Uterus (tissue), 4 donors: ENCODE data around the gene CCDC88B. TPM values are rescaled to one million over a fixed set of nuclear protein-coding genes. Genes with fewer than 3 reads are reported as not detected.

Experiments used
- DNase-seq, 2 donors: peaks; one replicate each; pipeline ENCODE4 v3.0.0-alpha.2; 2019 to 2020
- H3K27ac ChIP-seq, 2 donors: fragments of 200-600 bp; sonication (generic); 1 replicate in 1 of 2; 2 replicates in 1 of 2; pipeline ENCODE4 v1.5.1; 2016 to 2018
- H3K27me3 ChIP-seq, 2 donors: fragments of 200-600 bp; sonication (generic); one replicate each; pipeline ENCODE4 v1.5.1; 2018 to 2019; ENCODE audit warnings: control low read depth in 1 of 2
- H3K36me3 ChIP-seq, 2 donors: fragments of 200-600 bp; sonication (generic); one replicate each; pipeline ENCODE4 v1.5.1; 2019; ENCODE audit warnings: control low read depth in 1 of 2
- H3K4me1 ChIP-seq, 2 donors: fragments of 200-600 bp; sonication (generic); one replicate each; pipeline ENCODE4 v1.5.1; 2018 to 2019; ENCODE audit warnings: control low read depth in 1 of 2
- H3K4me3 ChIP-seq, 2 donors: fragments of 200-600 bp; sonication (generic); 1 replicate in 1 of 2; 2 replicates in 1 of 2; pipeline ENCODE4 v1.5.1; 2018 to 2019; ENCODE audit warnings: mild to moderate bottlenecking in 1 of 2
- H3K9me3 ChIP-seq, 2 donors: fragments of 200-600 bp; sonication (generic); one replicate each; pipeline ENCODE4 v1.5.1; 2019; ENCODE audit warnings: control low read depth in 1 of 2
- POLR2A ChIP-seq, 2 donors: fragments of 450-650 bp; IDR thresholded peaks; one replicate each; pipeline ENCODE4 v1.6.1; 2016; ENCODE audit warnings: antibody characterized with exemption in 2 of 2, mild to moderate bottlenecking in 1 of 2, moderate library complexity in 1 of 2
- intact Hi-C: fragments of 100-400 bp; cut with DNase I; formaldehyde crosslinking; loops from one replicate; pipeline ENCODE4 v1.15.1; 2023; ENCODE audit warnings: low total_unique reads
- total RNA-seq, 4 donors: library from RNA; depleted of rRNA in 3 of 4; stranded (reverse); fragments of >200 nt in 3 of 4; gene quantifications; one replicate each; pipeline versions ENCODE4 v1.1.0 to v1.2.4, GENCODE V29; 2014 to 2023
- TF ChIP-seq, protein P1 (sequence below), 4 experiments: fragments of 200-600 bp in 2 of 4; fragments of 450-650 bp in 2 of 4; sonication (generic) in 2 of 4; IDR thresholded peaks; one replicate each; pipeline ENCODE4 v1.5.1; 2016 to 2019; ENCODE audit warnings: antibody characterized with exemption in 4 of 4, mild to moderate bottlenecking in 2 of 4, moderate library complexity in 1 of 4
- donor health status: DM: yes; HTN: yes; CAD: no.

Gene CCDC88B
- total RNA-seq, 4 donors from 2014 or later: 0.29 to 5.7 (median 2.9) TPM

DNA sequence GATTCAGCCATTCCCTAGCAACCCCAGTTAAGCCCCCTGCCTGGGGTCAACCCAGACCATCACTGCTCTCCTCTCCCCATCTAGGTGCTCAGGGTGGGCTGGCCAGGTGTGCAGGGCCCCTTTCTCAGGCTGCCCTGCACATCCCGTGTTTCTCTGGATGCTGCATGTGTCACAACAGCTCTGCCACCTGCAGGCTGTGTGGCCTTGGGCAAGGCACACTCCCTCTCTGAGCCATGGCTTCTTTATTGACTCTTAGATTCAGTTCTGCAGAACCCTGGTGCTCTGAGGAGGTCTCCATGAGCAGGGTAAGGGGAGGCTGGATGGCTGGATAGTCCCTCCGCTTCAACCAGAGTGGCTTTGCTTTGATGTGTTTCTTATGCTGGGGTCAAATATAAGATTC, 43.6 kb downstream of the CCDC88B start:
- no peaks in the 10 kb centered on the region for H3K36me3 ChIP-seq
- intact Hi-C loops: no loop called here
- H3K9me3 ChIP-seq: no peaks in the 10 kb centered on the region
- TF ChIP-seq, protein P1, sequence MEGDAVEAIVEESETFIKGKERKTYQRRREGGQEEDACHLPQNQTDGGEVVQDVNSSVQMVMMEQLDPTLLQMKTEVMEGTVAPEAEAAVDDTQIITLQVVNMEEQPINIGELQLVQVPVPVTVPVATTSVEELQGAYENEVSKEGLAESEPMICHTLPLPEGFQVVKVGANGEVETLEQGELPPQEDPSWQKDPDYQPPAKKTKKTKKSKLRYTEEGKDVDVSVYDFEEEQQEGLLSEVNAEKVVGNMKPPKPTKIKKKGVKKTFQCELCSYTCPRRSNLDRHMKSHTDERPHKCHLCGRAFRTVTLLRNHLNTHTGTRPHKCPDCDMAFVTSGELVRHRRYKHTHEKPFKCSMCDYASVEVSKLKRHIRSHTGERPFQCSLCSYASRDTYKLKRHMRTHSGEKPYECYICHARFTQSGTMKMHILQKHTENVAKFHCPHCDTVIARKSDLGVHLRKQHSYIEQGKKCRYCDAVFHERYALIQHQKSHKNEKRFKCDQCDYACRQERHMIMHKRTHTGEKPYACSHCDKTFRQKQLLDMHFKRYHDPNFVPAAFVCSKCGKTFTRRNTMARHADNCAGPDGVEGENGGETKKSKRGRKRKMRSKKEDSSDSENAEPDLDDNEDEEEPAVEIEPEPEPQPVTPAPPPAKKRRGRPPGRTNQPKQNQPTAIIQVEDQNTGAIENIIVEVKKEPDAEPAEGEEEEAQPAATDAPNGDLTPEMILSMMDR (IDR thresholded peaks at IDR 0.05): no peak
- no peak for TF ChIP-seq POLR2A (IDR thresholded peaks at IDR 0.05)
- H3K4me3 ChIP-seq: no peak overlapping the region
- H3K27me3 ChIP-seq: no peaks in the 10 kb centered on the region
- H3K4me1 ChIP-seq: no peaks in the 10 kb centered on the region
- no peak for DNase-seq
- H3K27ac ChIP-seq: no peak overlapping the region

DNA sequence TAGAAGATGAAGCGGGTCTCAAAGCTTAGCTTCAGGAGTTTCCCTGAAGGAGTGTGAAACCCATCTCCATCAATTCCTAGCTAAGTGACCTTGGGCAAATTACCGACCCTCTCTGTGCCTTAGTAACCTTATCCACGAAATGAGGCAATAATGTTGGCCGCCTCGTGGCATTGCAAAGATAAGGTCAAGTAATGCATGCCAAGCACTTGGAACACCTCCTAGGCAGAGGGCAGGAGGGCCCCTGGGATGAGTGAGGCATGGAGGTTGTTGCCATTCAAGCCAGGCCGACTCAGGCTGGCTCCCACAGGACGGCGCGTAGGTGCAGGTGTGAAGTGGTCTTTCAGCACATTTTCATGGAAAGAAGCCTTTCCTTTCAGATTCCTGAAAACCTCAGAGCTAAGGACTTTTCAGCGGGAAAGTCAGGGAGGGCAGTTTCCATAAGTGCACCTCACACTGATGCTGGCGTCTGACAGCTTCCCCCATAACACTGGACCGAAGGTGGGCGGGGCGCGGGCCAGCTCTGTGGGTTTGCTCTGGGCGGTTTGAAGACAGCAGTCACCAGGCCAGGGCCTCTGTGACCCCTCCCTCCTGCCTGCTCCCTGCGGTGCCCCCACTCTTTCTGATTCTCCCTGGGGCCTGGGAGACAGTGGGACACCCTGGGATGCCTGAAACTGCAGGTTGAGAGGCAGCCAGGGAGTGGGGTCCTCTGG, 44.2 kb downstream of the CCDC88B start:
- no peaks in the 10 kb centered on the region for H3K4me1 ChIP-seq
- intact Hi-C loops: no loop called here
- H3K9me3 ChIP-seq: no peaks in the 10 kb centered on the region
- H3K27me3 ChIP-seq: no peaks in the 10 kb centered on the region
- H3K36me3 ChIP-seq: no peaks in the 10 kb centered on the region
- no peak overlapping the region for H3K27ac ChIP-seq
- no peak for DNase-seq
- no peak for TF ChIP-seq POLR2A (IDR thresholded peaks at IDR 0.05)
- TF ChIP-seq, protein P1 (IDR thresholded peaks at IDR 0.05): no peak
- no peak overlapping the region for H3K4me3 ChIP-seq

DNA sequence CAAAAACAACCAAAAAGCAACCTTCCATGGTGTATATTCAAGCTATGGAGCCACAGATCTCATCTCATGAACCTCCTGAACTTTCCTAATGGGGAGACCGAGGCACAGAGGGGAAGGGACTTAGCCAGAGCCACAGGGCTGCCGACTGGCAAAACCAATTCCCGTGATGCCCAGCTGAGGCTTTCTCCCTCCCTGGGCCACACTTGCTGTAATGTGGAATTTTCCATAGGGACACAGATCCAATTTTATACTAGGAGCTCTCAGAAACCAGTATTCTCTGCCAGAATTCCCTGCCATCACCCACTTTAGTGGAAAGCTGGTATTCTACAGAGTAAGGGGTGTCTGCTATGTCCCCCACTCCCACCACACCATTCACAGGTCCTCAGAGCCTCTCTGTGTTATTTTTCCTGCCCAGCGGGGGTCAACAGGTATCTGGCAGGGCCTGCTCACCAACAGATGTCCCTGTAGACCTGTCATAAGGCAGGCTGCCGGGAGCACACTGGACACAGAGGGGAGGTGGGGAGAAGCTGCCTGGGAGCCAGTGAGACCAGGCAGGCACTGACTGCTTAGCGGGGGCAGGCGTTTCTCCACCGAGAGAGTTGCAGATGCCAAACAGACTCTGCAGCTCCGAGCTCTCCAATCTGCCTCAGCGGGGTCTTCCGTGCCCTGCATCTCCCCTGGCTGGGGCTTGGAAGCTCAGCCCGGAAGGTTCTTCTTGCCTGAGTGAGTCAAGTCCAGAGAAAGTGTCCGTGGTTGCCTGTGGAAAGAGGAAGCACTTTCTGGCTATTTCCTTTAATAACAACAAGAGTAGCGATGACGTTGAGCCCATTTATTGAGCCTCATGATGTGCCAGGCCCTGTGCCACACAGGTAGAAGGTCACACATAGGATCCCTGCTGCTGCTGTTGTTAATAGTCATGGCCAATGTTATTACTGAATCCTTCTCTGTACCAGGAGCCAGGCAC, 45.3 kb downstream of the CCDC88B start:
- Histone ChIP-seq H3K9me3 (no peaks in the 10 kb centered on the region), H3K4me3 (no peak overlapping the region), H3K4me1 (no peaks in the 10 kb centered on the region), H3K36me3 (no peaks in the 10 kb centered on the region), H3K27ac (no peak overlapping the region), H3K27me3 (no peaks in the 10 kb centered on the region)
- no peak for TF ChIP-seq POLR2A (IDR thresholded peaks at IDR 0.05)
- TF ChIP-seq, protein P1 (IDR thresholded peaks at IDR 0.05): no peak
- intact Hi-C loops: no loop called here
- no peak for DNase-seq

DNA sequence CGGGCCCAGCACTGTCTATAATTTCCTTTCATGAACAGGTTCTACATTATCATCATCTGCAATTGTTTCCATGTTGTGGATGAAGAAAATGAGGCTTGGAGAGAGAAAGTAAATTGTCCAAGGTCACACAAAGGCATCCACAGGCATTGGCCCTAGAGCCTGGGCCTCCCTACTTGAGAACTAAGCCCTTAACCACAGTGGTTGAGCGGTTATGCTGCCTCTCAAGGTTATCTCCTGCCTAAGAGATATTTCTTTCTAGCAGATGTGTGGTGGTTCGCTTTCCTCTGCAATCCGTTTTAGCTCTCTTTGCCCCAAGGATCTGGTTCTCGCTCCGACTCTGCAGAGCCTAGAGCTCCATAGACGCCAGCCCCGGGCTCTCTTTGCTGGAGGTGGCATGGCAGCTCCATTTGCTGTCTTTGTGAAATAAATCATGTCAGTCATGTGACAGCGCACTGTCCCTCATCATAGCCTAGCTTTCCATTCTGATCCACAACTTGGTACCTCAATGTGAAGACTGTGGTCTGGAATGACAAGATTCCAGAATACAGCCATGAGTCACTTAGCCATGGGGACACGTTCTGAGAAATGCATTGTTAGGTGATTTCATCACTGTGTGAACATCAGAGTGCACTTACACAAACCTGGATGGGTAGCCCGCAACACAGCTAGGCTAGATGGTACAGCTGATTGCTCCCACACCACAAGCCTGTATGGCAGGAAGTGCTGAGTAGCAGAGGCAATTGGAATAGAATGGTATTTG, 46.1 kb downstream of the CCDC88B start:
- Histone ChIP-seq H3K4me1 (no peaks in the 10 kb centered on the region), H3K9me3 (no peaks in the 10 kb centered on the region), H3K4me3 (no peak overlapping the region), H3K27me3 (no peaks in the 10 kb centered on the region), H3K27ac (no peak overlapping the region), H3K36me3 (no peaks in the 10 kb centered on the region)
- TF ChIP-seq POLR2A (IDR thresholded peaks at IDR 0.05): no peak
- TF ChIP-seq, protein P1 (IDR thresholded peaks at IDR 0.05): no peak
- intact Hi-C loops: no loop called here
- no peak for DNase-seq
